Left ventricle myocardium inferior (tissue), 1 donor: ENCODE results near the gene APLP2. TPM values are rescaled to one million over a fixed set of nuclear protein-coding genes. Genes with fewer than 3 reads are reported as not detected.

Experiments used
- DNase-seq: peaks from one replicate; pipeline ENCODE4 v3.0.0-alpha.2; 2020
- H3K27ac ChIP-seq: fragments of 200-600 bp; replicated peaks from 2 replicates; pipeline ENCODE4 v1.8.0; 2021
- H3K27me3 ChIP-seq: fragments of 200-600 bp; 2 replicates; pipeline ENCODE4 v1.8.0; 2021; ENCODE audit warnings: low read depth
- H3K36me3 ChIP-seq: fragments of 200-600 bp; 2 replicates; pipeline ENCODE4 v1.8.0; 2021
- H3K4me1 ChIP-seq: fragments of 200-600 bp; 2 replicates; pipeline ENCODE4 v1.8.0; 2021
- H3K4me3 ChIP-seq: fragments of 200-600 bp; 2 replicates; pipeline ENCODE4 v1.8.0; 2021; ENCODE audit warnings: mild to moderate bottlenecking, moderate library complexity
- H3K9me3 ChIP-seq: fragments of 200-600 bp; replicated peaks from 2 replicates; pipeline ENCODE4 v1.8.0; 2021
- CTCF ChIP-seq: fragments of 200-600 bp; IDR thresholded peaks from 2 replicates; pipeline ENCODE4 v1.8.0; 2021; ENCODE audit warnings: antibody characterized with exemption, mild to moderate bottlenecking, borderline replicate concordance
- intact Hi-C: fragments of 100-400 bp; cut with micrococcal nuclease; formaldehyde crosslinking; loops from one replicate; pipeline ENCODE4 v1.11.0; 2022
- total RNA-seq: library from RNA; stranded (reverse); fragmentation: NEBNext Ultra II Directional; extraction: Animal tissue kit (Norgen Biotek cat#: 25700); gene quantifications from one replicate; pipeline ENCODE4 v1.2.1, GENCODE V29; 2021
- donor health status: DM: no; HTN: yes; CAD: no; lungs with severe emphysema.

Gene APLP2
- total RNA-seq, 1 donor from 2014 or later = 325 TPM

- intact Hi-C loops = no loop called here
- DNase-seq = no peak
- TF ChIP-seq CTCF = no peak
- peaks cover 50% of the 10 kb centered on the region for H3K36me3 ChIP-seq
- no peaks in the 10 kb centered on the region for H3K9me3 ChIP-seq
- H3K4me1 ChIP-seq = peaks cover 68% of the 10 kb centered on the region
- no peak overlapping the region for H3K4me3 ChIP-seq
- peak overlapping the region; percentile 9 for H3K27ac ChIP-seq
- H3K27me3 ChIP-seq = no peaks in the 10 kb centered on the region
Measured at GRCh38 chr11:130144141-130144540, 74.4 kb downstream of the APLP2 start.

- Histone ChIP-seq H3K4me1 (peaks cover 62% of the 10 kb centered on the region), H3K27ac (peak overlapping the region; percentile 80), H3K4me3 (no peak overlapping the region), H3K27me3 (no peaks in the 10 kb centered on the region), H3K36me3 (peaks cover 49% of the 10 kb centered on the region), H3K9me3 (no peaks in the 10 kb centered on the region)
- intact Hi-C loops = no loop called here
- DNase-seq = no peak
- no peak for TF ChIP-seq CTCF
Measured at GRCh38 chr11:130144861-130145281, 75.2 kb downstream of the APLP2 start.

GRCh38 chr11:130145311-130145812 is 75.7 kb downstream of the APLP2 start:
- peaks cover 44% of the 10 kb centered on the region for H3K36me3 ChIP-seq
- intact Hi-C loops = no loop called here

GRCh38 chr11:130145975-130146776 is 76.5 kb downstream of the APLP2 start:
- no peaks in the 10 kb centered on the region for H3K9me3 ChIP-seq
- DNase-seq = peak; percentile 40
- H3K4me3 ChIP-seq = no peak overlapping the region
- no peaks in the 10 kb centered on the region for H3K27me3 ChIP-seq
- H3K4me1 ChIP-seq = peaks cover 54% of the 10 kb centered on the region
- peaks cover 38% of the 10 kb centered on the region for H3K36me3 ChIP-seq
- H3K27ac ChIP-seq = peak overlapping the region; percentile 80
- TF ChIP-seq CTCF = peak; percentile 39
- intact Hi-C loops = no loop called here

More at GRCh38 chr11:130145311-130145812, 75.7 kb downstream of the APLP2 start:
- no peak for DNase-seq
- no peak for TF ChIP-seq CTCF
- peaks cover 57% of the 10 kb centered on the region for H3K4me1 ChIP-seq
- H3K4me3 ChIP-seq = no peak overlapping the region
- no peaks in the 10 kb centered on the region for H3K27me3 ChIP-seq
- no peaks in the 10 kb centered on the region for H3K9me3 ChIP-seq
- H3K27ac ChIP-seq = peak overlapping the region; percentile 80

- H3K27ac ChIP-seq = peak overlapping the region; percentile 80
- intact Hi-C loops = no loop called here
- peaks cover 48% of the 10 kb centered on the region for H3K4me1 ChIP-seq
- no peaks in the 10 kb centered on the region for H3K9me3 ChIP-seq
- no peaks in the 10 kb centered on the region for H3K27me3 ChIP-seq
- TF ChIP-seq CTCF = no peak
- no peak overlapping the region for H3K4me3 ChIP-seq
- peaks cover 32% of the 10 kb centered on the region for H3K36me3 ChIP-seq
- DNase-seq = no peak
Measured at GRCh38 chr11:130146796-130147195, 77.1 kb downstream of the APLP2 start.
